ENCODE results near the gene BNIP5. TPM values are rescaled to one million over a fixed set of nuclear protein-coding genes. Genes with fewer than 3 reads are reported as not detected.

Gene BNIP5
- total RNA-seq, 4 donors from 2014 or later, result not detected

DNA sequence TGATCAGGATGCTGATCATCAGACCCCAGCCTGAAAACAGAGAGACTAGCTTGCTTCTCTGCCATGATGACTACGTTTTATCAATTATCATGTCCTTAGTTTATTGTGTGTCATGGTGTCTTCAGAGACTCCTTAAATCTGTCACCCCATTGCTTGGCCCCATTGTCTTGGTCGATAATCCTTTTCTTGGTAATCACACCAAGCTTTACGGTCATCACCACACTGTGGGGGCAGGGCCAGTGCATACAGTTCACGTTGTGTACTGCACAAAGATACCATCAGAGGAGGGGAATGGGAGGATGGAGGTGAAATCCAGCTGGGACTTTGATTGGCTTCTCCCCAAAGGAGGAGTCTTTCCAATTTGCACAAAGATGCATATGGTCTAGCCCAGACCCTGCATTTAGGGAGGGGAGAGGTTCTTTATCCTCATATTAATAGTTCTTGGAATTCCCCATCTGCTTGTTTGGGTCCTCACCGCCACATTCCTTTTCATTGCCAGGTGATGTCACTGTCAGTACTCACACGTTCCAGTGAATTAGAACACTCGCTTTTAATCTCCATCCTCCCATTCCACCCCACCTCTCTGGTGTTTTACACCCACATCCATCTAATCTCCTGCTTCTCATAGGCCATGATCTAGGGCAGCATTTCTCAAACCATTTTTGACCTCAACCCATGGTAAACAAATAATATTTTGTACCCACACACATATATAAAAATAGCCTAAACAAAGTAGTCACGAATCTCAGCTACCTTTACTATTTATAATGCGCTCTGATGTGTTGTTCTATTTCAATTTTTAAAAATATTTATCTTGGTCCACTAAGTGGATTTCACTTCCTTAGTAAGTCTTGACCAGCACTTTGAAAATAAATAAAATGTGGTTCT, 45.1 kb upstream of the BNIP5 start:
- no peak overlapping the region for H3K4me3 ChIP-seq
- no peak for TF ChIP-seq EP300 (IDR thresholded peaks at IDR 0.05)
- no peak for TF ChIP-seq CTCF (IDR thresholded peaks at IDR 0.05)
- TF ChIP-seq POLR2A (IDR thresholded peaks at IDR 0.05; ENCODE audit: low read depth), result no peak
- no peak for TF ChIP-seq POLR2AphosphoS5 (IDR thresholded peaks at IDR 0.05)
- no peak for DNase-seq (ENCODE audit: extremely low spot score)
- no peak overlapping the region for H3K27ac ChIP-seq (replicated peaks in 1 of 4)
- WGBS, result 83% methylated on average over 9 of the region's 9 CpGs
- H3K9me3 ChIP-seq, result no peaks in the 10 kb centered on the region
- no peaks in the 10 kb centered on the region for H3K36me3 ChIP-seq
- intact Hi-C loops (cut with DNase I), result no loop called here
- H3K4me1 ChIP-seq, result peaks cover 5 to 10% (median 7%) of the 10 kb centered on the region in 4 donors
- H3K27me3 ChIP-seq, result no peaks in the 10 kb centered on the region

DNA sequence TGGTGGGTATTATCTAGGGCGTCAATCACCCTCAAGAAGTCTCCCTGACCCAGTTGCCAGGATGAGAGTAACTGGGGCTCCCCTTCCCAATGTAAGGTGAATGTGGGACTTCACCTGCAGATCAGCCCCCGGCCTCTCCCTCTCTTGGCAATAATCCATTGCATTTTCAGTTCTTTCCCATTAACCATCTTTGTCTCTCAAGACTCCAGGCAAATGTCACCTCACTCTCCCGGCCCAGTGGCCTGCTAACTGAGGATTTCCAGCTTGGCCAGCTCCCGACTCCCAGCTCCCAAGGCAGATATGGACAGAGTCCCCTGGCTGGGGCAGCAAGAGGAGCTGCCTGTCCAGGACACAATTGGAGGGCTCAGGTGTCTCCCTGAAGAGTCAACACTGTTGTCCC, 43.5 kb upstream of the BNIP5 start:
- H3K27ac ChIP-seq (replicated peaks in 1 of 4), result no peak overlapping the region
- TF ChIP-seq POLR2AphosphoS5 (IDR thresholded peaks at IDR 0.05) (no peak), CTCF (IDR thresholded peaks at IDR 0.05) (no peak), POLR2A (IDR thresholded peaks at IDR 0.05; ENCODE audit: low read depth) (no peak), EP300 (IDR thresholded peaks at IDR 0.05) (no peak)
- no peaks in the 10 kb centered on the region for H3K4me1 ChIP-seq
- no peaks in the 10 kb centered on the region for H3K27me3 ChIP-seq
- intact Hi-C loops (cut with DNase I), result no loop called here
- no peak for DNase-seq (ENCODE audit: extremely low spot score)
- H3K36me3 ChIP-seq, result no peaks in the 10 kb centered on the region
- H3K9me3 ChIP-seq, result no peaks in the 10 kb centered on the region
- 98% methylated on average over 4 of the region's 4 CpGs for WGBS
- no peak overlapping the region for H3K4me3 ChIP-seq

DNA sequence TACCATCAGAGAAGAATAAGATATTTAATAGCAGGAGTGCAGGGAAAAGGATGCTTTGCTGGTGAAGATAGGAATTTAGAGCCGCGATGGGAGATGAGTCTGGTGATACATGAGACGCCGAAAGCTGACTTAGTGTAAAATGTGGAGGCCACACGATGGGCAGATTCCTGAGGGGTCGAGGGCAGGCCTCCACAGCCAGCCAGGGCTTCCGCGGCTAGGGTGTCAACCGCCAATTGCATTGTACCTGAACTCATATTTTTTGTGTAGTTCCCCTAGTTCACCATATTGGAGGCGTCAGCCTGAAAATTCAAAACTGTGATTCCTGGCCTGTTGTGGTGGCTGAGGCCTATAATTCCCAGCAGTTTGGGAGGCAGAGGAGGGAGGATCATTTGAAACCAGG, 42.2 kb upstream of the BNIP5 start:
- Histone ChIP-seq H3K27me3 (no peaks in the 10 kb centered on the region), H3K4me1 (no peaks in the 10 kb centered on the region), H3K36me3 (no peaks in the 10 kb centered on the region), H3K4me3 (no peak overlapping the region), H3K9me3 (no peaks in the 10 kb centered on the region), H3K27ac (replicated peaks in 1 of 4) (no peak overlapping the region)
- no peak for DNase-seq (ENCODE audit: extremely low spot score)
- TF ChIP-seq CTCF (IDR thresholded peaks at IDR 0.05), result no peak
- no peak for TF ChIP-seq EP300 (IDR thresholded peaks at IDR 0.05)
- no peak for TF ChIP-seq POLR2A (IDR thresholded peaks at IDR 0.05; ENCODE audit: low read depth)
- intact Hi-C loops (cut with DNase I), result no loop called here
- WGBS, result 89% methylated on average over 10 of the region's 10 CpGs

GRCh38 chr6:36378243-36378920, 41.7 kb upstream of the BNIP5 start:
- TF ChIP-seq POLR2A (IDR thresholded peaks at IDR 0.05; ENCODE audit: low read depth) (no peak), EP300 (IDR thresholded peaks at IDR 0.05) (no peak), POLR2AphosphoS5 (IDR thresholded peaks at IDR 0.05) (no peak), CTCF (IDR thresholded peaks at IDR 0.05) (no peak)
- Histone ChIP-seq H3K36me3 (no peaks in the 10 kb centered on the region), H3K4me3 (no peak overlapping the region), H3K27ac (replicated peaks in 1 of 4) (no peak overlapping the region), H3K27me3 (no peaks in the 10 kb centered on the region), H3K4me1 (no peaks in the 10 kb centered on the region), H3K9me3 (no peaks in the 10 kb centered on the region)
- 90% methylated on average over 4 of the region's 4 CpGs for WGBS
- intact Hi-C loops (cut with DNase I), result no loop called here
- no peak for DNase-seq (ENCODE audit: extremely low spot score)

Data from esophagus muscularis mucosa (tissue), 4 donors.